ENCODE measurements around the gene SIX6.

The SIX6 gene

GRCh38 chr14:60514741-60515491 lies 6.0 kb downstream of the SIX6 start:
- no peaks in the 10 kb centered on the region for H3K36me3 ChIP-seq (ENCODE audit: insufficient read depth, low read length)
- H3K9me3 ChIP-seq (ENCODE audit: insufficient read depth, low read depth, low read length) = no peaks in the 10 kb centered on the region
- peak overlapping the region; percentile 52 for H3K4me3 ChIP-seq (ENCODE audit: low read length)
- WGBS = 1% methylated on average over 79 of the region's 79 CpGs
- peaks cover 100% of the 10 kb centered on the region for H3K27me3 ChIP-seq (ENCODE audit: insufficient read depth, low read length)
- peaks cover 44% of the 10 kb centered on the region for H3K4me1 ChIP-seq (ENCODE audit: insufficient read depth, low read length)
- H3K27ac ChIP-seq (ENCODE audit: low read depth, low read length) = no peak overlapping the region
- H3K9ac ChIP-seq (ENCODE audit: low read depth, low read length) = peak overlapping the region; percentile 67

DNA sequence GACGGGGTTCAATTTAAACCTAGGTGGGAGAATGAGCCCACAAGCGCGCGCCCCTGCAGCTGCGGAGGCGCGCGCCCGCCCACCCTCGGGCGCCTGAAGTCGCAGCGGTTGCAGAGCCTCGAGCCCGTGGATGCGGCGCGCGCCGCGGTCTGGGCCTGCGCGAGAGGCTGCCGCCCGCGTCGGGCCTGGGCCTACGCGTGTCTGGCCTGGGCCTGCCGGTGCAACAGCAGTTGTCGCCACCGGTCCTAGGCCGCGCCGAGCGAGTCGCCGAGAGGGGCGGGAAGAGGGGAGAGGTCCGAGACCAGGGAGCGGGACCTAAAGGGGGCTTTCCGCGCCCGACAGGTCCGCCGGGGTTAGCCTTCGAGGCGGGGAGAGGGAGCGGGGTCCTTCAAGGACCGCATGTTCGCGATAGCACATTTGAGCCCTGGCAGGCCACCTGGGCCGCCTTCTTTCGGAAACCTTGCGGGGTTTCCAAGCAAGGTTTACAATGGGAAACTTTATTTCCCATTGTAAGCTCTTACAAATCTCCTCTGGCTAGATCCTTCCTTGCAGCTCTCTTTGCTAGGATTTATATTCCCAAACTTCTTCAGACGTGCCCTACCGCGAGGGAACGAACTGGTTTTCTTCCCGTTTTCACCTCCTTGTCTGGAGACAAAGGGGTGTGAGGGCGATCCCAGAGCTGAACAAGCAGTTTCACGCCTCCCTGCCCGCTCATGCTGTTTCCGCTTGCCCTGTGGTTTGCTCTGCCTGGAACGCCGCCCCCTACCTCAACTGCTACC lies 6.8 kb downstream of the SIX6 start:
- peaks cover 97% of the 10 kb centered on the region for H3K27me3 ChIP-seq (ENCODE audit: insufficient read depth, low read length)
- H3K4me1 ChIP-seq (ENCODE audit: insufficient read depth, low read length) = peaks cover 37% of the 10 kb centered on the region
- H3K36me3 ChIP-seq (ENCODE audit: insufficient read depth, low read length) = no peaks in the 10 kb centered on the region
- peak overlapping the region; percentile 52 for H3K4me3 ChIP-seq (ENCODE audit: low read length)
- no peaks in the 10 kb centered on the region for H3K9me3 ChIP-seq (ENCODE audit: insufficient read depth, low read depth, low read length)
- no peak overlapping the region; the same call in 1 of the 2 replicates for H3K27ac ChIP-seq (ENCODE audit: low read depth, low read length)
- 2% methylated on average over 66 of the region's 66 CpGs for WGBS
- peak overlapping the region; percentile 67 for H3K9ac ChIP-seq (ENCODE audit: low read depth, low read length)

GRCh38 chr14:60532442-60532841 lies 23.5 kb downstream of the SIX6 start:
- 60% methylated on average over 3 of the region's 3 CpGs for WGBS
- H3K9ac ChIP-seq (ENCODE audit: low read depth, low read length) = no peak overlapping the region
- H3K27ac ChIP-seq (ENCODE audit: low read depth, low read length) = no peak overlapping the region
- H3K4me1 ChIP-seq (ENCODE audit: insufficient read depth, low read length) = no peaks in the 10 kb centered on the region; the same call in 1 of the 2 replicates
- H3K9me3 ChIP-seq (ENCODE audit: insufficient read depth, low read depth, low read length) = no peaks in the 10 kb centered on the region
- H3K4me3 ChIP-seq (ENCODE audit: low read length) = no peak overlapping the region
- no peaks in the 10 kb centered on the region for H3K36me3 ChIP-seq (ENCODE audit: insufficient read depth, low read length)
- no peaks in the 10 kb centered on the region for H3K27me3 ChIP-seq (ENCODE audit: insufficient read depth, low read length)

DNA sequence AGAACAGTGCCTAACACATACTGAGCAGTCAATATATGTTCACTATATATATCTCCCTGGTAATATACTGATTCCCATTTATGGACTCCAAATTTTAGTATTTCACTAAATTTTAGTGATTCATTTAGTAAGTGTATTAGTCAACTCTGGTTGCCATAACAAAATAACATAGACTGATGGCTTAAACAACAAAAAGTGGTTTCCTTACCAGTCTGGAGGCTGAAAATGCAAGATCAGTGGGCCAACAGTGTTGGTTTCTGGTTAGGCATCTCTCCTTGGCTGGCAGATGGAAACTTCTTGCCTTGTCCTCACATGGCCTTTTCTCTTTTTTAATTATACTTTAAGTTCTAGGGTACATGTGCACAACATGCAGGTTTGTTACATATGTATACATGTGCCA lies 28.7 kb downstream of the SIX6 start:
- no peaks in the 10 kb centered on the region for H3K4me1 ChIP-seq (ENCODE audit: insufficient read depth, low read length)
- no peak overlapping the region for H3K9ac ChIP-seq (ENCODE audit: low read depth, low read length)
- peaks cover 3% of the 10 kb centered on the region; the same call in 1 of the 2 replicates for H3K9me3 ChIP-seq (ENCODE audit: insufficient read depth, low read depth, low read length)
- no peak overlapping the region for H3K4me3 ChIP-seq (ENCODE audit: low read length)
- no peak overlapping the region for H3K27ac ChIP-seq (ENCODE audit: low read depth, low read length)
- H3K36me3 ChIP-seq (ENCODE audit: insufficient read depth, low read length) = no peaks in the 10 kb centered on the region
- H3K27me3 ChIP-seq (ENCODE audit: insufficient read depth, low read length) = no peaks in the 10 kb centered on the region

DNA sequence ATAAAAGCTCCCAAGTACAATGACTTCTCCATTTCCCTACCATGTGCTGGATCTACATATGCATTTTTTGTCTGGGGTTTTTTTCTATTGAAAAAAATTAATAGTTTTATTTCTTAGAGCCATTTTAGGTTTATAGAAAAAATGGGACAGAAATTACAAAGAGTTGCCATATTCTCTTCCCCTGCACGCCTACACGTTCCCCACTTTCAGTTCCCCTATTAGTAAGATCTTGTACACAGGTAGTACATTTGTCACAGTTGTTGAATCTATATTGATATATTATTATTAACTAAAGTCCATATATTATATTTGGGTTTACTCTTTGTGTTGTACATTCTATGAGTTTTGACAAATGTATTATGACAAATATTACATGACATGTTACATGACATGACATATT lies 35.7 kb downstream of the SIX6 start:
- Histone ChIP-seq H3K27me3 (ENCODE audit: insufficient read depth, low read length) (no peaks in the 10 kb centered on the region), H3K9ac (ENCODE audit: low read depth, low read length) (no peak overlapping the region), H3K9me3 (ENCODE audit: insufficient read depth, low read depth, low read length) (peaks cover 10% of the 10 kb centered on the region; the same call in 1 of the 2 replicates), H3K4me3 (ENCODE audit: low read length) (no peak overlapping the region), H3K4me1 (ENCODE audit: insufficient read depth, low read length) (no peaks in the 10 kb centered on the region), H3K36me3 (ENCODE audit: insufficient read depth, low read length) (no peaks in the 10 kb centered on the region), H3K27ac (ENCODE audit: low read depth, low read length) (no peak overlapping the region)
- no CpG with 5 or more reads among the region's 2 CpGs for WGBS

DNA sequence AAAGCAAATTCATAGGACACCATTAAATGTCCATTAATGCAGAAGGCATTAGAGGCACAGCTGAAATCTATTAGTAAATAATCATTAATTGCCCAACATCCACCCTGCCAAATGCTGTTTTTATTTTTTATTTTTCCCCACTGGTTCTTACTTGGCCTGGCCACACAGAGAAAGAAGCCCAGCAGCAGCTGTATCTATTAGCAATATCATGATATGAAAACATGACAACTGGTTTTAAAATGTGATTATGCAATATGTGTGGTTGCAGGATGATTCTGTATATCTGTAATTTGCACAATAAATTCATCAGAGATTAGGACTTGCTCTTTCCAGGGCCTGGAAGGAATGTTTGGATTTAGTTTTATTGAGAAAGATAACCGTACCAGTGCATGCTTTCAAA lies 44.9 kb downstream of the SIX6 start:
- Histone ChIP-seq H3K9me3 (ENCODE audit: insufficient read depth, low read depth, low read length) (no peaks in the 10 kb centered on the region), H3K36me3 (ENCODE audit: insufficient read depth, low read length) (no peaks in the 10 kb centered on the region), H3K27me3 (ENCODE audit: insufficient read depth, low read length) (no peaks in the 10 kb centered on the region), H3K9ac (ENCODE audit: low read depth, low read length) (no peak overlapping the region), H3K27ac (ENCODE audit: low read depth, low read length) (no peak overlapping the region), H3K4me3 (ENCODE audit: low read length) (no peak overlapping the region), H3K4me1 (ENCODE audit: insufficient read depth, low read length) (no peaks in the 10 kb centered on the region)
- 100% methylated on average over 1 of the region's 1 CpG for WGBS

DNA sequence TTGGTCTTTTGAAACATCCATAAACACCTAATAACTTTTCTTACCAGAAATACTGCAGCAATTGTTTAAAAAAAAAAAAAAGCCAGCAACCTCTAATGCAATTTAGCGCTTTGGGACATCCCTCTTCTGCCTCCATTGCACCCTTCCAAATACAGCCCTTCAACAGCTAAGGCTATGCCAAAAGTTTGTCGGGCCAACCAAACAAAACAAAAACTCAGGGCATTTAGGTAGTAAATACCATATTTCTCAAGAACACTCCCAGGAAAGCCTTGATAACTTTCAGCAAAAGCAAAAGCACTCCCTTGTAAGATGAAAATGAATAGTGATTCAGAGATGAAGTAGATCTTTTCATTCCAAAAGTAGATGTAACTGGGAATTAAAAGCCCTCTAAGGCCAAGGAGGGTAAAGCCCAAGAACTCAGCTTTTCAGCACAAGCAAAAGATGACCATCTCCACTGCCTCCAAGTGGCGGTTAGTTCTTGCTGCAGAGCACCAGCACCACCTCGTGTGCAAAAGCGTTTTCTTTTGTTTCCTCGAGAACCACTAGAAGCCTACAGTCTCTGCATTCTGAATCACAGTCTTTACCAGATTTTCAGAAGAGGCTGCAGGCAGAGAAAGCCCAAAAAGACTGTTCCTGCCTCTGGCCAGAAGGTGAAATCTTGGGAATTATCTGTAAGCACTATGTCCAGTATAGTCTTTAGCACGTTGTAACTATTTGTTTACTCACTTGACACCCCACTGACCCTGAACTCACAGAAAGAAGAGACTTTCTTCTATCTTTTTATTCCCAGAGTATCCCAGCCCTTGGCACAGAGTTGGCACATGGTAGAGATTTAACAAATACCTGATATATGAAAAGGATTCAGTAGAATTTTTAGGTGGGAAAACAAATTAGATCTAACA lies 53.1 kb downstream of the SIX6 start:
- H3K4me3 ChIP-seq (ENCODE audit: low read length) = no peak overlapping the region
- H3K36me3 ChIP-seq (ENCODE audit: insufficient read depth, low read length) = no peaks in the 10 kb centered on the region
- no peaks in the 10 kb centered on the region for H3K4me1 ChIP-seq (ENCODE audit: insufficient read depth, low read length)
- H3K9ac ChIP-seq (ENCODE audit: low read depth, low read length) = no peak overlapping the region
- 33% methylated on average over 7 of the region's 7 CpGs for WGBS
- no peaks in the 10 kb centered on the region for H3K9me3 ChIP-seq (ENCODE audit: insufficient read depth, low read depth, low read length)
- no peak overlapping the region for H3K27ac ChIP-seq (ENCODE audit: low read depth, low read length)
- H3K27me3 ChIP-seq (ENCODE audit: insufficient read depth, low read length) = no peaks in the 10 kb centered on the region

All from HUES64 (cell line).